DOHH2 (cell line): ENCODE data around the gene DUSP8.
"Not testable (repeated sequence)": the region's sequence is repeated elsewhere in the genome, so short reads cannot be mapped to it uniquely, and the experiment has no call there.

Experiments
- H3F3A ChIP-seq: fragments of 200-600 bp; sonication (generic), shearing (Covaris generic); 2 replicates; pipeline ENCODE4 v1.6.0; 2016; ENCODE audit warnings: antibody characterized with exemption, mild to moderate bottlenecking; ENCODE audit not compliant: control insufficient read depth, insufficient read depth
- H3K27ac ChIP-seq: fragments of 200-600 bp; sonication (generic); 2 replicates; pipeline ENCODE4 v1.5.1; 2014; ENCODE audit warnings: low read depth, mild to moderate bottlenecking, low read length, moderate library complexity
- H3K27me3 ChIP-seq: fragments of 200-600 bp; sonication (generic); 2 replicates; pipeline ENCODE4 v1.6.1; 2014; ENCODE audit warnings: mild to moderate bottlenecking, low read length, mixed read lengths; ENCODE audit not compliant: control insufficient read depth
- H3K36me3 ChIP-seq: fragments of 200-600 bp; sonication (generic); 2 replicates; pipeline ENCODE4 v1.6.1; 2014; ENCODE audit warnings: mild to moderate bottlenecking, low read length, moderate library complexity, mixed read lengths; ENCODE audit not compliant: control insufficient read depth
- H3K4me1 ChIP-seq: fragments of 200-600 bp; sonication (generic); 2 replicates; pipeline ENCODE4 v1.6.1; 2014; ENCODE audit warnings: mild to moderate bottlenecking, low read length, mixed read lengths; ENCODE audit not compliant: control insufficient read depth
- H3K4me2 ChIP-seq: fragments of 200-600 bp; sonication (generic); 2 replicates; pipeline ENCODE4 v1.6.0; 2014; ENCODE audit warnings: mild to moderate bottlenecking, low read length, moderate library complexity
- H3K4me3 ChIP-seq: fragments of 200-600 bp; sonication (generic); 2 replicates; pipeline ENCODE4 v1.5.1; 2014; ENCODE audit warnings: mild to moderate bottlenecking, low read length, mixed read lengths
- H3K79me2 ChIP-seq: fragments of 200-600 bp; sonication (generic); 2 replicates; pipeline ENCODE4 v1.6.1; 2014; ENCODE audit warnings: mild to moderate bottlenecking, low read length, mixed read lengths; ENCODE audit not compliant: control insufficient read depth
- H3K9me2 ChIP-seq: fragments of 200-600 bp; sonication (generic); replicated peaks from 2 replicates; pipeline ENCODE4 v1.6.1; 2014; ENCODE audit warnings: mild to moderate bottlenecking, low read length, mixed read lengths; ENCODE audit not compliant: control insufficient read depth
- H3K9me3 ChIP-seq: fragments of 200-600 bp; sonication (generic); 2 replicates; pipeline ENCODE4 v1.6.1; 2014; ENCODE audit warnings: antibody characterized with exemption, low read length, mixed read lengths; ENCODE audit not compliant: control insufficient read depth, insufficient read depth
- H4K20me1 ChIP-seq: fragments of 200-600 bp; sonication (generic); 2 replicates; pipeline ENCODE4 v1.6.0; 2014; ENCODE audit warnings: low read depth, mild to moderate bottlenecking, antibody characterized with exemption, low read length, moderate library complexity; ENCODE audit not compliant: control insufficient read depth, insufficient read depth
- CTCF ChIP-seq: fragments of 200-600 bp; sonication (generic); IDR thresholded peaks from one replicate; pipeline ENCODE4 v1.5.1; 2014; ENCODE audit warnings: antibody characterized with exemption, mild to moderate bottlenecking, low read depth, low read length; ENCODE audit not compliant: poor library complexity, severe bottlenecking
- EZH2phosphoT487 ChIP-seq: fragments of 200-600 bp; sonication (generic); IDR thresholded peaks from 2 replicates; pipeline ENCODE4 v1.6.1; 2017; ENCODE audit warnings: borderline replicate concordance, mild to moderate bottlenecking, antibody characterized with exemption, low read length, moderate library complexity, mixed read lengths

DUSP8 gene

GRCh38 chr11:1595994-1596575, 24.0 kb upstream of the DUSP8 start:
- H4K20me1 ChIP-seq, H3K4me3 ChIP-seq, H3K4me1 ChIP-seq, H3K79me2 ChIP-seq, H3K4me2 ChIP-seq, H3K9me2 ChIP-seq, H3F3A ChIP-seq, H3K36me3 ChIP-seq, H3K27ac ChIP-seq, H3K9me3 ChIP-seq: not testable (repeated sequence)
- peaks cover 24% of the 10 kb centered on the region for H3K27me3 ChIP-seq

DNA sequence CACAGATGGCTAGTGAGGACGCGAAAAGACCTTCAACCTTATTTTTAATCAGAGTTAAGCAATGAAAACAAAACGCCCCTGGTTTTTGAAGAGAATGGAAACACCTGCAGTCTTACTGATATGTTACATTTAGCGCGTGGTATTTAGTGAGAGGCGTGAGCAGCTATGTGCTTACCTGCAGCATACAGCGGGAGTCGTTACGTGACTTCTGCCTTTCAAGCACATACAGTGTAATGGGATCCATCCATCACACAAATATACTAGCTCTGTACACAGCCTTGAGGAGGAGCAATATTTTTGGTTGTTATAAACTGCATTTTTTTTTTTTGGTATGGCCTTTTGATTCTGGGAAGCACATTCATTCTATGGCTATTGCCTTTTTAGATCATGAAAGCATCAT, 20.6 kb upstream of the DUSP8 start:
- Histone ChIP-seq H4K20me1 (no peaks in the 10 kb centered on the region), H3K27me3 (peaks cover 9% of the 10 kb centered on the region), H3F3A (no peaks in the 10 kb centered on the region), H3K9me2 (no peaks in the 10 kb centered on the region), H3K4me3 (no peak overlapping the region), H3K4me2 (no peak overlapping the region), H3K79me2 (no peaks in the 10 kb centered on the region), H3K27ac (no peak overlapping the region), H3K36me3 (no peaks in the 10 kb centered on the region), H3K4me1 (peaks cover 15% of the 10 kb centered on the region), H3K9me3 (peaks cover 14% of the 10 kb centered on the region)
- TF ChIP-seq CTCF (no peak), EZH2phosphoT487 (no peak)

DNA sequence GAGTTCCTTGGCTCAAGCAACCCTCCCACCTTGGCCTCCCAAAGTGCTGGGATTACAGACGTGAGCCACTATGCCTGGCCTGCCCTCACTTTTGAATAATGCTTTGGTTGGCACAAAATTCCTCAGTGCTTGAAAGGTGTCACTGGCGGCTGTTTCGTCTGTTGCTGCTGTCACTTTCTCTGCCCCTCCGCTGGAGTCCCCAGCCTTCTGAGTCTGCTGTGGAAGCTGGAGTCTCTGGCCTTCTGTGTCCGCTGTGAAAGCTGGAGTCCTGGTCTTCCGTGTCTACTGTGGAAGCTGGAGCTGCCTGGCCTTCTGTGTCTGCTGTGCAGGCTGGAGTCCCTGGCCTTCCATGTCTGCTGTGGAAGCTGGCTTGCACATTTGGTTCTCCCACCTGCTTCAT, 17.9 kb upstream of the DUSP8 start:
- H3F3A ChIP-seq = no peaks in the 10 kb centered on the region
- peak overlapping the region; percentile 48; the same call in 1 of the 2 replicates for H3K27ac ChIP-seq
- no peaks in the 10 kb centered on the region for H3K79me2 ChIP-seq
- TF ChIP-seq CTCF = no peak
- H3K4me2 ChIP-seq = 0 out of 2 replicates have a peak overlapping the region, but pooled peaks have one; percentile 66
- H3K9me3 ChIP-seq = peaks cover 14% of the 10 kb centered on the region
- H3K9me2 ChIP-seq = no peaks in the 10 kb centered on the region
- H3K4me3 ChIP-seq = peak overlapping the region; percentile 60; the same call in 1 of the 2 replicates
- H4K20me1 ChIP-seq = no peaks in the 10 kb centered on the region
- peaks cover 15% of the 10 kb centered on the region for H3K4me1 ChIP-seq
- H3K36me3 ChIP-seq = no peaks in the 10 kb centered on the region
- peaks cover 8% of the 10 kb centered on the region for H3K27me3 ChIP-seq

DNA sequence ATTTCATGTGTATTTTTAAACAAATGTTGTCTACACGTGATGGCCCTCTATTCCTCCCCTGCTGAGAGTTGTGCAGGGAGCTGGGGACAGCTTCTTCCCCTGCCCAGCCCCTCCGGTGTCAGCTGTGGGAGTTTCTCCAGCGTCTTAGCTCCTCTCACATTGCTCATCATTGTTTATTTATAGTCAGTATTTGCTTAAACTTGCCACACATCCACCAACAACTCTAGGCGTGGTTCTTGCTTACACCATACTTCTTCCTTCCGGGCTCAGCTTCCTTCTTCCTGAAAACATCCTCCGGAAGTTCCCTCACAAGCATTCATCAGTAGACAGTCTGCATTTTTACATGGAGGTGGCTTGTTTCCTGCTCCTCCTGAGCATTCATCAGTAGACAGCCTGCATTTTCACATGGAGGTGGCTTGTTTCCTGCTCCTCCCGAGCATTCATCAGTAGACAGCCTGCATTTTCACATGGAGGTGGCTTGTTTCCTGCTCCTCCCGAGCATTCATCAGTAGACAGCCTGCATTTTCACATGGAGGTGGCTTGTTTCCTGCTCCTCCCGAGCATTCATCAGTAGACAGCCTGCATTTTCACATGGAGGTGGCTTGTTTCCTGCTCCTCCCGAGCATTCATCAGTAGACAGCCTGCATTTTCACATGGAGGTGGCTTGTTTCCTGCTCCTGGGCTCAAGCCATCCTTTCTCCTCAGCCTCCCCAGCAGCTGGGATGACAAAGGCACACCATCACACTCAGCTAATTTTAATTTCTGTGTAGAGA, 17.3 kb upstream of the DUSP8 start:
- Histone ChIP-seq H3K4me3 (peak overlapping the region; percentile 60), H3K27ac (peak overlapping the region; percentile 48), H3K9me3 (peaks cover 14% of the 10 kb centered on the region), H3K4me2 (peak overlapping the region; percentile 66), H3K4me1 (peaks cover 15% of the 10 kb centered on the region)
- H3K9me2 ChIP-seq, H3K79me2 ChIP-seq, H3K27me3 ChIP-seq, H3K36me3 ChIP-seq, H4K20me1 ChIP-seq, H3F3A ChIP-seq: not testable (repeated sequence)
